Mesendoderm (in vitro differentiated cells): Measurements from ENCODE around the gene CENPA.

Source experiments
- DNase-seq: peaks from one replicate; pipeline ENCODE4 v3.0.0; 2013
- H2AK5ac ChIP-seq: 2 replicates; pipeline ENCODE4 v1.6.1; 2013; ENCODE audit warnings: low read length, inconsistent platforms
- H2BK120ac ChIP-seq: 2 replicates; pipeline ENCODE4 v1.6.1; 2013; ENCODE audit warnings: low read depth, mild to moderate bottlenecking, low read length, moderate library complexity, mixed read lengths
- H2BK15ac ChIP-seq: replicated peaks from 2 replicates; pipeline ENCODE4 v1.6.1; 2013; ENCODE audit warnings: low read depth, mild to moderate bottlenecking, moderate library complexity
- H2BK5ac ChIP-seq: 2 replicates; pipeline ENCODE4 v1.6.1; 2013; ENCODE audit warnings: low read length, inconsistent platforms
- H3K18ac ChIP-seq: 2 replicates; pipeline ENCODE4 v1.6.1; 2013; ENCODE audit warnings: mild to moderate bottlenecking, low read length, mixed read lengths
- H3K23ac ChIP-seq: one replicate; pipeline ENCODE4 v1.6.1; 2013; ENCODE audit warnings: low read length
- H3K27ac ChIP-seq: 2 replicates; pipeline ENCODE4 v1.5.1; 2013; ENCODE audit warnings: low read depth, mild to moderate bottlenecking, inconsistent platforms, low read length, moderate library complexity
- H3K27me3 ChIP-seq: 2 replicates; pipeline ENCODE4 v1.6.1; 2013; ENCODE audit warnings: low read length, control low read depth, mild to moderate bottlenecking, inconsistent platforms; ENCODE audit not compliant: insufficient read depth, poor library complexity
- H3K36me3 ChIP-seq: 2 replicates; pipeline ENCODE4 v1.6.1; 2013; ENCODE audit warnings: low read length, inconsistent platforms; ENCODE audit not compliant: control insufficient read depth, insufficient read depth
- H3K4ac ChIP-seq: one replicate; pipeline ENCODE4 v1.6.1; 2013; ENCODE audit warnings: low read depth, mild to moderate bottlenecking, low read length, moderate library complexity
- H3K4me1 ChIP-seq: 2 replicates; pipeline ENCODE4 v1.6.1; 2013; ENCODE audit warnings: low read depth, low read length, inconsistent platforms; ENCODE audit not compliant: control insufficient read depth
- H3K4me2 ChIP-seq: 2 replicates; pipeline ENCODE4 v1.6.1; 2013; ENCODE audit warnings: low read length
- H3K4me3 ChIP-seq: 2 replicates; pipeline ENCODE4 v1.5.1; 2013; ENCODE audit warnings: mild to moderate bottlenecking, low read length
- H3K56ac ChIP-seq: one replicate; pipeline ENCODE4 v1.6.1; 2013; ENCODE audit warnings: low read length
- H3K79me1 ChIP-seq: 2 replicates; pipeline ENCODE4 v1.6.1; 2013; ENCODE audit warnings: low read length, inconsistent platforms
- H3K79me2 ChIP-seq: 2 replicates; pipeline ENCODE4 v1.6.1; 2013; ENCODE audit warnings: mild to moderate bottlenecking, low read length; ENCODE audit not compliant: control insufficient read depth, insufficient read depth
- H3K9ac ChIP-seq: 2 replicates; pipeline ENCODE4 v1.6.1; 2013; ENCODE audit warnings: low read length, inconsistent platforms
- H4K5ac ChIP-seq: one replicate; pipeline ENCODE4 v1.6.1; 2013; ENCODE audit warnings: low read length
- H4K8ac ChIP-seq: one replicate; pipeline ENCODE4 v1.6.1; 2013; ENCODE audit warnings: low read depth, mild to moderate bottlenecking, control low read depth, low read length, moderate library complexity
- WGBS: extraction: QIAGEN DNeasy Blood & Tissue Kit; methylation state at CpG from one replicate; pipeline ENCODE4 v1.1.7; 2013; ENCODE audit warnings: low lambda C conversion rate, missing lambda C conversion rate; ENCODE audit not compliant: insufficient coverage; ENCODE audit errors: extremely low coverage; 5-methylcytosine and 5-hydroxymethylcytosine counted together

The CENPA gene

DNA sequence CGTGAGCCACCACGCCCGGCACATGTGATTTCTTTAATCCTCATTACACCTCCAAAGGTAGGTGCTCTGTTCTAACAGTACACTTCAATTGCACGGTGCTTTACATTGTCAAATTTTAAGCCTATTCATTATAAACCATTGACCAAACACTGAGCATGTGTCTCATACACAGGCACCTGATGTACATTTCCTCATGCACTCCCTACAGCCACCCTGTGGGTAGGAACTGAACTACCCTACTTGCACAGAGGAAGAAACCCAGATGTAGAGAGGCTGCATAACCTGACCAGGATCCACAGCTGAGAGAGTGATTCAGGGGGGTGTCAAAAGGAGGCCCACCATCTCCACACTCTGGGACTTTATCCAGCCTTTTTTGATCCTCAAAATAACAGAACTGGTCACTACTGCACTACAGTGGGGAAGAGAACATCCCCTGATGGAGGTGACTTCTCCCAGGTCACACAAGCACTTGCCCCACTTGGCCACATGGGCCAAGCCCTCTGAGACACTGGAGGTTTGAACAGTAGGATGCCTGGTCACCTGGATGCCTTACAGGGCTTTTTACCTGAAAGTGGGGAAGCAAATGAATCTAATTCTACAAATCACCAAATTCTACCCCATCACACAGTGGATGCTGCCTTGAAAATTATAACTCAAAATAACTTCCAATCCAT lies 55.2 kb downstream of the CENPA start:
- no peaks in the 10 kb centered on the region for H3K4me1 ChIP-seq
- no peak overlapping the region for H2AK5ac ChIP-seq
- H3K4me3 ChIP-seq: no peak overlapping the region
- no peak overlapping the region for H3K4me2 ChIP-seq
- no peaks in the 10 kb centered on the region for H3K79me2 ChIP-seq
- no CpG with 5 or more reads among the region's 4 CpGs for WGBS
- no peaks in the 10 kb centered on the region for H3K79me1 ChIP-seq
- peaks cover 2% of the 10 kb centered on the region for H3K27me3 ChIP-seq
- H2BK5ac ChIP-seq: no peak overlapping the region
- no peak overlapping the region for H4K5ac ChIP-seq
- H3K36me3 ChIP-seq: no peaks in the 10 kb centered on the region
- no peak overlapping the region for H3K9ac ChIP-seq
- H3K27ac ChIP-seq: no peak overlapping the region
- H3K23ac ChIP-seq: no peak overlapping the region
- no peak overlapping the region for H4K8ac ChIP-seq
- no peak overlapping the region for H3K18ac ChIP-seq
- H2BK15ac ChIP-seq: no peak overlapping the region
- H2BK120ac ChIP-seq: no peak overlapping the region
- H3K56ac ChIP-seq: no peak overlapping the region
- no peak for DNase-seq
- no peak overlapping the region for H3K4ac ChIP-seq

GRCh38 chr2:26843041-26843440 lies 57.2 kb downstream of the CENPA start:
- no CpG with 5 or more reads among the region's 4 CpGs for WGBS
- H3K27me3 ChIP-seq: peaks cover 12% of the 10 kb centered on the region
- no peaks in the 10 kb centered on the region for H3K4me1 ChIP-seq
- H2BK120ac ChIP-seq: no peak overlapping the region
- no peak overlapping the region for H2BK5ac ChIP-seq
- no peak overlapping the region for H3K4me3 ChIP-seq
- no peak overlapping the region for H3K18ac ChIP-seq
- H3K4me2 ChIP-seq: no peak overlapping the region
- H3K79me2 ChIP-seq: no peaks in the 10 kb centered on the region
- DNase-seq: no peak
- H3K27ac ChIP-seq: no peak overlapping the region
- H2BK15ac ChIP-seq: no peak overlapping the region
- no peak overlapping the region for H4K8ac ChIP-seq
- no peaks in the 10 kb centered on the region for H3K79me1 ChIP-seq
- no peak overlapping the region for H4K5ac ChIP-seq
- no peak overlapping the region for H3K56ac ChIP-seq
- H3K9ac ChIP-seq: no peak overlapping the region
- no peak overlapping the region for H3K23ac ChIP-seq
- H3K4ac ChIP-seq: no peak overlapping the region
- H3K36me3 ChIP-seq: no peaks in the 10 kb centered on the region
- H2AK5ac ChIP-seq: no peak overlapping the region
